Left ventricle myocardium inferior (tissue), 1 donor: Measurements from ENCODE around the gene METTL22. TPM values are rescaled to one million over a fixed set of nuclear protein-coding genes. Genes with fewer than 3 reads are reported as not detected.

Source experiments
- DNase-seq: peaks from one replicate; pipeline ENCODE4 v3.0.0-alpha.2; 2020
- H3K27ac ChIP-seq: fragments of 200-600 bp; replicated peaks from 2 replicates; pipeline ENCODE4 v1.8.0; 2021
- H3K27me3 ChIP-seq: fragments of 200-600 bp; 2 replicates; pipeline ENCODE4 v1.8.0; 2021; ENCODE audit warnings: low read depth
- H3K36me3 ChIP-seq: fragments of 200-600 bp; 2 replicates; pipeline ENCODE4 v1.8.0; 2021
- H3K4me1 ChIP-seq: fragments of 200-600 bp; 2 replicates; pipeline ENCODE4 v1.8.0; 2021
- H3K4me3 ChIP-seq: fragments of 200-600 bp; 2 replicates; pipeline ENCODE4 v1.8.0; 2021; ENCODE audit warnings: mild to moderate bottlenecking, moderate library complexity
- H3K9me3 ChIP-seq: fragments of 200-600 bp; replicated peaks from 2 replicates; pipeline ENCODE4 v1.8.0; 2021
- CTCF ChIP-seq: fragments of 200-600 bp; IDR thresholded peaks from 2 replicates; pipeline ENCODE4 v1.8.0; 2021; ENCODE audit warnings: antibody characterized with exemption, mild to moderate bottlenecking, borderline replicate concordance
- intact Hi-C: fragments of 100-400 bp; cut with micrococcal nuclease; formaldehyde crosslinking; loops from one replicate; pipeline ENCODE4 v1.11.0; 2022
- total RNA-seq: library from RNA; stranded (reverse); fragmentation: NEBNext Ultra II Directional; extraction: Animal tissue kit (Norgen Biotek cat#: 25700); gene quantifications from one replicate; pipeline ENCODE4 v1.2.1, GENCODE V29; 2021
- donor health status: DM: no; HTN: yes; CAD: no; lungs with severe emphysema.

The METTL22 gene
- total RNA-seq, 1 donor from 2014 or later, result 27.3 TPM

- Histone ChIP-seq H3K36me3 (peaks cover 35% of the 10 kb centered on the region), H3K4me1 (no peaks in the 10 kb centered on the region), H3K27ac (no peak overlapping the region), H3K27me3 (no peaks in the 10 kb centered on the region), H3K9me3 (no peaks in the 10 kb centered on the region), H3K4me3 (no peak overlapping the region)
- intact Hi-C loops, result loop anchor here (10.0 kb wide), 1 partner anchor 127 kb away; the partner anchor contains the start of genes PMM2 and TMEM186
- TF ChIP-seq CTCF, result no peak
- DNase-seq, result no peak
Measured at GRCh38 chr16:8668113-8668512, 46.6 kb downstream of the METTL22 start.

- DNase-seq, result no peak
- H3K4me1 ChIP-seq, result peaks cover 6% of the 10 kb centered on the region
- intact Hi-C loops, result loop anchor here (10.0 kb wide), 1 partner anchor 125 kb away; the partner anchor contains the start of genes PMM2 and TMEM186
- no peak overlapping the region for H3K27ac ChIP-seq
- H3K9me3 ChIP-seq, result no peaks in the 10 kb centered on the region
- no peaks in the 10 kb centered on the region for H3K27me3 ChIP-seq
- H3K4me3 ChIP-seq, result no peak overlapping the region
- no peak for TF ChIP-seq CTCF
- H3K36me3 ChIP-seq, result peaks cover 30% of the 10 kb centered on the region
Measured at GRCh38 chr16:8669481-8669880, 48.0 kb downstream of the METTL22 start.

- Histone ChIP-seq H3K9me3 (no peaks in the 10 kb centered on the region), H3K4me3 (no peak overlapping the region), H3K36me3 (peaks cover 24% of the 10 kb centered on the region), H3K27ac (no peak overlapping the region), H3K4me1 (peaks cover 12% of the 10 kb centered on the region), H3K27me3 (no peaks in the 10 kb centered on the region)
- no peak for TF ChIP-seq CTCF
- intact Hi-C loops, result no loop called here
- DNase-seq, result no peak
Measured at GRCh38 chr16:8670014-8670560, 48.6 kb downstream of the METTL22 start.

GRCh38 chr16:8673611-8674412 is 52.3 kb downstream of the METTL22 start:
- no peak for DNase-seq
- intact Hi-C loops, result no loop called here

More at GRCh38 chr16:8673611-8674412, 52.3 kb downstream of the METTL22 start:
- H3K27ac ChIP-seq, result peak overlapping the region; percentile 28
- peaks cover 14% of the 10 kb centered on the region for H3K4me1 ChIP-seq
- H3K9me3 ChIP-seq, result no peaks in the 10 kb centered on the region
- no peaks in the 10 kb centered on the region for H3K36me3 ChIP-seq
- no peak for TF ChIP-seq CTCF
- no peaks in the 10 kb centered on the region for H3K27me3 ChIP-seq
- H3K4me3 ChIP-seq, result peak overlapping the region; percentile 80
